Peyer's patch (tissue), 4 donors: Measurements from ENCODE around the gene USP40. TPM values are rescaled to one million over a fixed set of nuclear protein-coding genes. Genes with fewer than 3 reads are reported as not detected.
A peak's percentile ranks its signal among the peaks of the same experiment; 100 is the strongest.

Source experiments
- DNase-seq, 3 donors: peaks; one replicate each; pipeline ENCODE4 v3.0.0-alpha.2; 2017 to 2019
- H3K27ac ChIP-seq, 4 donors: fragments of 200-600 bp; sonication (generic); one replicate each; pipeline ENCODE4 v1.5.1; 2016 to 2019
- H3K27me3 ChIP-seq, 2 donors: fragments of 200-600 bp; sonication (generic); one replicate each; pipeline ENCODE4 v1.5.1; 2019
- H3K36me3 ChIP-seq, 3 donors: fragments of 200-600 bp; sonication (generic); one replicate each; pipeline ENCODE4 v1.5.1; 2016 to 2019
- H3K4me1 ChIP-seq, 4 donors: fragments of 200-600 bp; sonication (generic); one replicate each; pipeline ENCODE4 v1.5.1; 2016 to 2019
- H3K4me3 ChIP-seq, 4 donors: fragments of 200-600 bp; sonication (generic); 1 replicate in 3 of 4; 2 replicates in 1 of 4; pipeline ENCODE4 v1.5.1; 2016 to 2019; ENCODE audit warnings: mild to moderate bottlenecking in 1 of 4
- H3K9me3 ChIP-seq, 4 donors: fragments of 200-600 bp; sonication (generic); one replicate each; pipeline ENCODE4 v1.5.1; 2016 to 2019; ENCODE audit warnings: mild to moderate bottlenecking in 1 of 4
- POLR2A ChIP-seq, 2 donors: fragments of 450-650 bp; IDR thresholded peaks; one replicate each; pipeline ENCODE4 v1.5.1; 2017; ENCODE audit warnings: antibody characterized with exemption in 2 of 2, mild to moderate bottlenecking in 2 of 2, moderate library complexity in 2 of 2
- total RNA-seq, 4 donors: library from RNA; depleted of rRNA; stranded (reverse); fragments of >200 nt; gene quantifications; one replicate each; pipeline ENCODE4 v1.1.0, GENCODE V29; 2016
- TF ChIP-seq, protein P1 (sequence below), 6 experiments: fragments of 450-650 bp in 4 of 6; fragments of 200-600 bp in 2 of 6; sonication (generic) in 1 of 6; IDR thresholded peaks; one replicate each; pipeline ENCODE4 v1.5.1; 2017 to 2019; ENCODE audit warnings: antibody characterized with exemption in 6 of 6, mild to moderate bottlenecking in 3 of 6, moderate library complexity in 1 of 6

USP40 gene
- total RNA-seq, 4 donors from 2014 or later = 34.3 to 58.7 (median 45.0) TPM

GRCh38 chr2:233565685-233566140 lies 869 bp downstream of the USP40 start:
- no peak for TF ChIP-seq POLR2A (IDR thresholded peaks at IDR 0.05)
- TF ChIP-seq, protein P1, sequence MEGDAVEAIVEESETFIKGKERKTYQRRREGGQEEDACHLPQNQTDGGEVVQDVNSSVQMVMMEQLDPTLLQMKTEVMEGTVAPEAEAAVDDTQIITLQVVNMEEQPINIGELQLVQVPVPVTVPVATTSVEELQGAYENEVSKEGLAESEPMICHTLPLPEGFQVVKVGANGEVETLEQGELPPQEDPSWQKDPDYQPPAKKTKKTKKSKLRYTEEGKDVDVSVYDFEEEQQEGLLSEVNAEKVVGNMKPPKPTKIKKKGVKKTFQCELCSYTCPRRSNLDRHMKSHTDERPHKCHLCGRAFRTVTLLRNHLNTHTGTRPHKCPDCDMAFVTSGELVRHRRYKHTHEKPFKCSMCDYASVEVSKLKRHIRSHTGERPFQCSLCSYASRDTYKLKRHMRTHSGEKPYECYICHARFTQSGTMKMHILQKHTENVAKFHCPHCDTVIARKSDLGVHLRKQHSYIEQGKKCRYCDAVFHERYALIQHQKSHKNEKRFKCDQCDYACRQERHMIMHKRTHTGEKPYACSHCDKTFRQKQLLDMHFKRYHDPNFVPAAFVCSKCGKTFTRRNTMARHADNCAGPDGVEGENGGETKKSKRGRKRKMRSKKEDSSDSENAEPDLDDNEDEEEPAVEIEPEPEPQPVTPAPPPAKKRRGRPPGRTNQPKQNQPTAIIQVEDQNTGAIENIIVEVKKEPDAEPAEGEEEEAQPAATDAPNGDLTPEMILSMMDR (IDR thresholded peaks at IDR 0.05) = no peak
- Histone ChIP-seq H3K4me3 (peak overlapping the region; percentile 78 to 96 (median 89)), H3K27ac (peak overlapping the region; percentile 81 to 93 (median 92)), H3K9me3 (no peaks in the 10 kb centered on the region), H3K4me1 (peaks cover 0 to 6% (median 2%) of the 10 kb centered on the region in 4 donors), H3K36me3 (no peaks in the 10 kb centered on the region), H3K27me3 (no peaks in the 10 kb centered on the region)
- DNase-seq = no peak

DNA sequence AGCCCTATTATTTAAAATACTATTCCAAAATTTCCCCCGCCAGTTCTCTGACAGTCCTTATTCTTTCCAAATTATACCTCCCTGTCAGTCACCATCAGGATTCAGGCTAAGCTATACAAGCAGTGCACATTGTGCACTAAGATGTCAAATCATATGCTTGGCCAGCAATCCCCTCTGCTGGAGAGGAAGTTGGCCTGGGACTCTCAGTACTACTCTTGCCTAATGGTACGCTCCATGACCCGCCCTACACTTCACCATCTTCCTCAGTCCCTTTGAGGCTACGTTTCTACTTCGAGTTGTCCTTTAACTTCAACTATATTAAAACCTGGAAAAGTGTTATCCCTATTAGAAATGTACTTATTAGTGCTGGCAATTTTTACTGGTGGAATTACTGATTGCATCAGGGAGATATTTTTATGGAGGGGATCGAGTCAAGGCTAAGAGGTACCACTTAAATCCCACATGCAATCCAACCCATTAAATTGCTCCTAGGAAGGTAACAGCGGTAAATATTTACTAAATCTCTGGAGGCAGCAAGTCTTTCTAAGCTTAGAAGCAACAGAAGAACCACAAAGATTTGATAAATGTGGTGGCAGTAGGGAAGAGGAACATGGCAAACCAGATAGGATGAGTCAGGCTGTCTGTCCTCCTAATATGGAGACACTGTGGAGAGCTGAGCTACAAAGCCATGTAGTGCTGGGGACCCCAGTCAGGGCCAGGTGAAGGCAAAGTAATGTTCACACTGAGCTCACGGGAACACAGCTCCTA lies 2.7 kb downstream of the USP40 start:
- Histone ChIP-seq H3K9me3 (no peaks in the 10 kb centered on the region), H3K36me3 (peaks cover 0 to 9% (median 0%) of the 10 kb centered on the region in 3 donors), H3K4me1 (peaks cover 0 to 6% (median 2%) of the 10 kb centered on the region in 4 donors), H3K27ac (no peak overlapping the region), H3K4me3 (no peak overlapping the region), H3K27me3 (no peaks in the 10 kb centered on the region)
- TF ChIP-seq, protein P1 (IDR thresholded peaks at IDR 0.05) = no peak
- no peak for TF ChIP-seq POLR2A (IDR thresholded peaks at IDR 0.05)
- DNase-seq = no peak

DNA sequence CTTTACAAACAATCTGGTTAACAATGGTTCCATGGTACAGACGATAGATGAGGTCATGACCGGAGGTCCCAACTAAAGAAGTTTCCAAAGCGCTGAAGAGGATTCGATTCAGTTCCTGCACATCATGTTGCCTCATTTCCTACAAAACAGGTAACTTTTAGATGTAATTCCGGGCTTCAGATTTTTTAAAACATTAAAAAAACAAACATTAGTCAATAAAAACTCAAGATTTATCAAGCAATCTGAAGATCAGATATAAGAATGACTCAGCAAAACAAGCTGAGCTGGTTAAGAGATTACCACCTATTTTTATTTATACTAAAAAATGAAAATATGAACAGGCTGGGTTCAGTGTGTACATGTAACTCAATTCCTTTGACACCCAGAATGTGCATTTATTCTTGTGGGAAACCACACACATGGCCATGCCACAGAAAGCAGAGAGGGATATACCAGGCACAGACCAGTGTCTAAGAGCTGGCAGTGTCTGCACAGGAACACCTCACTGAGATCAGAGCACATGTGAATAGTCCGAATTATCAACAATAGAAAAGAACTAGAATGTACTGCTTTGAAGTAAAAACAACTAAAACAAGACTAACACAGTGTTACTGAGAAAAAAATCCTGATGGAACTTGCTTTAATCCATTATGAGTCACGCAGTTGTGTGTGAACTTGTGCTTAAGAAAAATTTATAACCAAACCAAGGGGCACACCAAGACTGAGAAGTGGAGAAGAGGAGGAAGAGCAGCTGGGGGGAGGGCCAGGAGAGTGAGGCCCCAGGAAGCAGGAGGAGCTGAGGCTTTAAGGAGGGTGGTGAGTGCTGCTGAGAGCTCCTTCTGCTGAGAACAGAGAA lies 9.5 kb downstream of the USP40 start:
- TF ChIP-seq, protein P1 (IDR thresholded peaks at IDR 0.05) = no peak
- TF ChIP-seq POLR2A (IDR thresholded peaks at IDR 0.05) = no peak
- H3K36me3 ChIP-seq = peaks cover 0 to 35% (median 0%) of the 10 kb centered on the region in 3 donors
- no peaks in the 10 kb centered on the region for H3K4me1 ChIP-seq
- no peaks in the 10 kb centered on the region for H3K9me3 ChIP-seq
- no peak overlapping the region for H3K4me3 ChIP-seq
- DNase-seq = no peak
- no peak overlapping the region for H3K27ac ChIP-seq
- H3K27me3 ChIP-seq = no peaks in the 10 kb centered on the region

DNA sequence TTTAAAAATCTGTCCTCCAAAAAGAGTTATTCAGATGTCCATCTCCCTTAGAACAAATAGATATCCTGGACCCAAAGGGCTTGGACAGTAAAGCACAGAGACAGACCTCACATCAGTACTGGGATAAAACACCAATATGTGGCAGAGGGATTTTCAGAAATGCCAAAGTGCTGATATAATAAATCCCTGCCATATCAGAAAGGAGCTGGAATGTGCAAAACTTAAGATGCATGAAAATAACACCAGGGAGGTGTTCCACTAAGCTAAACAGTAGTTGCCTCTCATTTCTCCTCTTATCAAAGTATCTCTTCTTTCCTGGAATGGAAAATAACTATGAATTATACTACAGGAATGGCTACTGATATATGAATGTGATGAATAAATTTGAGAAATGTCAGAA lies 13.2 kb downstream of the USP40 start:
- H3K27me3 ChIP-seq = no peaks in the 10 kb centered on the region
- no peak for DNase-seq
- H3K27ac ChIP-seq = no peak overlapping the region
- no peak for TF ChIP-seq POLR2A (IDR thresholded peaks at IDR 0.05)
- TF ChIP-seq, protein P1 (IDR thresholded peaks at IDR 0.05) = no peak
- no peaks in the 10 kb centered on the region for H3K9me3 ChIP-seq
- no peaks in the 10 kb centered on the region for H3K4me1 ChIP-seq
- no peak overlapping the region for H3K4me3 ChIP-seq
- peaks cover 0 to 37% (median 0%) of the 10 kb centered on the region in 3 donors for H3K36me3 ChIP-seq

DNA sequence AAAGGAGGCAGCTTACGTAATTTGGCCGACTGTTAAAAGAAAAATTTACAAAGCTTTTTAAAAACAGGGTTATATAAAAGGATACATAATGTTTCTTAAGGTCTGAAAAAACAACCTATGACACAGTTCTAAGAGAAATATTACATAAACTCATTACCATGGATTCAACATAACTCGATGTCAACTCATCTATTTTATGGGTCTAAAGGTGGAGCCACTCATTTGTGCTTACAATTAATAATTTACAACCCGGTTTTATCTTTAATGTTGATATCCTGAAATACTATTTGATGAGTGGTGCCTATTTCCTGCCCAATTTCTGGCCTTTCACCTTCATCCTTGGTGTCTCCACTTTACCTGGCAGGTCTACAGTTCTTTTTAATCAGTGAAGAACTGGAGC lies 15.1 kb downstream of the USP40 start:
- Histone ChIP-seq H3K27me3 (no peaks in the 10 kb centered on the region), H3K27ac (peak overlapping the region in 1 of 4 donors; percentile 18), H3K36me3 (peaks cover 0 to 52% (median 0%) of the 10 kb centered on the region in 3 donors), H3K4me3 (no peak overlapping the region), H3K4me1 (no peaks in the 10 kb centered on the region), H3K9me3 (no peaks in the 10 kb centered on the region)
- no peak for TF ChIP-seq POLR2A (IDR thresholded peaks at IDR 0.05)
- TF ChIP-seq, protein P1 (IDR thresholded peaks at IDR 0.05) = no peak
- DNase-seq = no peak
